ENCODE measurements around the gene MERTK.
"Not testable (repeated sequence)": the region's sequence is repeated elsewhere in the genome, so short reads cannot be mapped to it uniquely, and the experiment has no call there.

MERTK gene

GRCh38 chr2:111897924-111898702 is at the start of gene MERTK:
Gene MERTK (plus strand): TSS chr2:111898607. CDS start chr2:111898736, 129 bp downstream.
- DNase-seq: peak; percentile 50 to 53

- DNase-seq: peak; percentile 1 to 16
Observed at GRCh38 chr2:111850646-111851045, 47.8 kb upstream of the MERTK start.

GRCh38 chr2:111852544-111852943 is 45.9 kb upstream of the MERTK start:
- DNase-seq: not testable (repeated sequence)

DNA sequence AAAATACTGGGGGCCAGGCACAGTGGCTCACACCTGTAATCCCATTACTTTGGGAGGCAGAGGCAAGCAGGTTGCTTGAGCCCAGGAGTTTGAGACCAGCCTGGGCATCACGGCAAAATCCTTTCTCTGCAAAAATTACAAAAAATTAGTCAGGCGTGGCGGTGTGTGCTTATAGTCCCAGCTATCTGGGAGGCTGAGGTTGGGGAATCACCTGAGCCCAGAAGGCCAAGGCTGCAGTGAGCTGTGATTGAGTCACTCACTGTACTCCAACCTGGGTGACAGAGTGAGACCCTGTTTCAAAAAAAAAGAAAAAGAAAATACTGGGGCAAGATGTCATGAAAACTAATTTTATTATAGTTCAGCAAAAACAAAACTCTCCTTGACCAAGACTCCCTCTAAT is 38.4 kb upstream of the MERTK start:
- DNase-seq: not testable (repeated sequence)

GRCh38 chr2:111865124-111865523 is 33.3 kb upstream of the MERTK start:
- DNase-seq: not testable (repeated sequence)

GRCh38 chr2:111872806-111873205 is 25.6 kb upstream of the MERTK start:
- DNase-seq: not testable (repeated sequence)

GRCh38 chr2:111883661-111884591 is 14.5 kb upstream of the MERTK start, which contains the start of gene ANAPC1:
Gene ANAPC1 (minus strand): TSS chr2:111884193. CDS start chr2:111880825, 3,368 bp downstream.
- peak; percentile 85 for DNase-seq

DNA sequence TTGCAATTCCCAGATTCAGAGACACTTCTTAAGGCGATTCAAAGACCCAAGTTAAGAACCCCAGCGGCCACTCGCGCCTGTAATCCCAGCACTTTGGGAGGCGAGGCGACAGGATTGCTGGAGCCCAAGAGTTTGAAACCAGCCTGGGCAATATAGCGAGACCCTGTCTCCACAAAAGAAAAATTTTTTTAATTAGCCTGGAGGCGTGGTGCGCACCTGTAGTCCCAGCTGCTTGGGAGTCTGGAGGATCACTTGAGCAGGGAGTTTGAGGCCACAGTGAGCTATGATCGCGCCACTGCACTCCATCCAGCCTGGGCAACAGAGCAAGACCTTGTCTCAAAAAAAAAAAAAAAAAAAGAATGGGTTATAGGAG is 13.8 kb upstream of the MERTK start:
- no peak for DNase-seq

- DNase-seq: no peak
Observed at GRCh38 chr2:111896024-111896423, 2.4 kb upstream of the MERTK start.

- no peak for DNase-seq
Observed at GRCh38 chr2:111896576-111896975, 1.8 kb upstream of the MERTK start.

GRCh38 chr2:111897630-111897923 is 830 bp upstream of the MERTK start:
- no peak for DNase-seq

- DNase-seq: peak in 1 of 2 donors; percentile 5
Observed at GRCh38 chr2:111898703-111899514, 502 bp downstream of the MERTK start.

- no peak for DNase-seq
Observed at GRCh38 chr2:111900859-111901258, 2.5 kb downstream of the MERTK start.

DNA sequence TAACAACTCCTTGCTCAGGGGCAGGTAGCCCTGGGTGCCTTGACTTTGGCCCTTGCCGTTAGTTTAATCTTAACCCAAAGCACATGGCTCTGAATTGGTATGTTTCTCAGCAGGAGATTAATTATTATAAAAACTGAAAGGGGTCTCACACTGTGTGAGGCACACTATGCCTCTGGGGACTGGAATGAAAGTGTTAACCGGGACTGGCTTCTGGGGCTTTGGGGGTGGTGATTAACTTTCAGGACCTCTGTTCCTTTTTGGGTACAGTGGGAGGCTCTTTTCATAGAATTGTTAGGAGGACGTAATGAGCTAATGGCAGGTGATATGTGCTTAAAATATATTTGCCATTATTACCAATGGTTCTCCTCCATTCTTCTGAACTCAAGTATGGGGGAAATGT is 5.1 kb downstream of the MERTK start:
- no peak for DNase-seq

DNA sequence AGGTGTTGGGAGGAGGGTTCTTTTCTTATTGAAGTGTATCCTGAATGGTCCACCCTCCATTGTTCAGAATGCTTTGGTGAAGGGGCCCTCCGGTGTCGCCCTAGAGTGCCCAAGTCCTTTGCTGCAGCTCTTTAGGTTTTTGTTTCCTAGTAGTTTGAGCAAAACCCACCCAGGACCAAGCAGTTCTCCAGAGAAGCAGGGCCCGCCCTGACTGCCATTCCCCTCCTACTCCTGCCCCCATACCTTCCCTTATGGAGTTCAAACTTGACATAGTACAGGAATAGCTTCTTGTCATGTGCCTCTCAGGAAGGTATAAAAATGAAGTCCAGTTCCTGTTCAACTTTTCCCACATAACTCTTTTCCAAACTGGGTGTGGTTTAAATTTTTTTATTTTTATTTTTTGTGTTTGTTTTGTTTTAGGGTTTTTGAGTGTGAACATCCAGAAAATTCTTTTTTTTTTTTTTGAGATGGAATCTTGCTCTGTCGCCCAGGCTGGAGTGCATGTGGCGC is 5.6 kb downstream of the MERTK start:
- DNase-seq: no peak

GRCh38 chr2:111904726-111905474 is 6.5 kb downstream of the MERTK start:
- DNase-seq: no peak

- not testable (repeated sequence) for DNase-seq
Observed at GRCh38 chr2:111905475-111905869, 7.1 kb downstream of the MERTK start.

GRCh38 chr2:111905990-111906735 is 7.8 kb downstream of the MERTK start:
- no peak for DNase-seq

DNA sequence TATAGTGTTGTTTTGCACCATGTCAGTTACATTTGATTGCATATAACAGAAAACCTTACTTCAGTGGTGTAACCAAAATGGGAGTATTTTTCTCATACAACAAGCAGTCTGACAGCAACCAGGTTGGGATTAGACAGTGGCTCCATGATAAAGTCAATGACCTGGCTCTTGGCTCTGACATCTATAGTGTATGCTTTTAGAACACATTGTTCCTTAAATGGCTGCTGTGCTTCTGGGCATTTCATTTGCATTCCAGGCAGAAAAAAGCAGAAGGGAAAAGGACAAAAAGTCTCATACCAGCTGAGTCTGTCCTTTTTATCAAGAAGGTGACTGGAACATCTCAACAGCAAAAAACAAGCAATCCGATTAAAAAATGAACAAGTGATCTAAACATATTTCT is 10.2 kb downstream of the MERTK start:
- no peak for DNase-seq

DNA sequence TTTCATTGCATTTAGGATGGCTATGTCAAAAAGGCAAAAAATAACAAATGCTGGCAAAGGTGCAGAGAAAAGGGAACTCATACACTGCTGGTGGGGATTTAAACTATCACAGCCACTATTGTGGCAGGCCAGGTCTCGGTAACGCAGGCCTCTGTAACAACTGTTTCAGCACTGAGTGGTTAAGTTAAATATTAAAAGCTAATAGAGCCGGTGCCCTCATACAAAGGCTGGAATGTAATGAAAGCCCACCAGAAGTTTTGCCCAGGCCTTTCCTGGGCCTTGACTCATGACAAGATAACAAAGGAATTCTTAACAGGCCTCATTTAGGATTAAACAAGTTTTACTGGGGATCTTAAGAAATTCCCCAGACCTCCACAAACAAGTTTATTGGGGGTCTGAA is 10.7 kb downstream of the MERTK start:
- no peak for DNase-seq

DNA sequence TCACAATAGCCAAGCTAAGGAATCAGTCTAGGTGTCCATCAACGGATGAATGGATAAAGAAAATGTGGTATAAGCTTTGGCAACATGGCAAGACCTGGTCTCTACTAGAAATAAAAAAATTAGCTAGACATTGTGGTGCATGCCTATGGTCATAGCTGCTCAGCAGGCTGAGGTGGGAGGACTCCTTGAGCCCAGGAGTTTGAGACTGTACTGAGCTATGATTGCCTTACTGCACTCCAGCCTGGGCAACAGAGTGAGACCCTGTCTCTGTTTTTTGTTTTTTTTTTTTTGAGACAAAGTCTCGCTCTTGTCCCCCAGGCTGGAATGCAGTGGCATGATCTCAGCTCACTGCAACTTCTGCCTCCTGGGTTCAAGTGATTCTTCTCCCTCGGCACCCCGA is 11.6 kb downstream of the MERTK start:
- DNase-seq: not testable (repeated sequence)

All from activated CD4-positive, alpha-beta T cell treated with anti-CD3 and anti-CD28 coated beads for 4 hours (primary cell).